Hepatocyte (in vitro differentiated cells): Measurements from ENCODE around the gene GYG1.

Source experiments
- CTCF ChIP-seq: fragments of 200-600 bp; sonication (generic); IDR thresholded peaks from 2 replicates; pipeline ENCODE4 v1.5.1; 2016; ENCODE audit warnings: antibody characterized with exemption, mild to moderate bottlenecking; ENCODE audit not compliant: poor library complexity
- EZH2 ChIP-seq: fragments of 200-600 bp; sonication (generic); IDR thresholded peaks from 2 replicates; pipeline ENCODE4 v1.6.1; 2016; ENCODE audit warnings: antibody characterized with exemption, mild to moderate bottlenecking, borderline replicate concordance
- EZH2phosphoT487 ChIP-seq: fragments of 200-600 bp; sonication (generic); IDR thresholded peaks from one replicate; pipeline ENCODE4 v1.6.1; 2018; ENCODE audit warnings: antibody characterized with exemption, mild to moderate bottlenecking, low read depth, moderate library complexity; ENCODE audit not compliant: unreplicated experiment, severe bottlenecking

- TF ChIP-seq CTCF (no peak), EZH2 (no peak), EZH2phosphoT487 (no peak)
Observed at GRCh38 chr3:149055575-149055974, 64.2 kb downstream of the GYG1 start.
